Karpas-422 (cell line): ENCODE results near the gene RRAS. TPM values are rescaled to one million over a fixed set of nuclear protein-coding genes. Genes with fewer than 3 reads are reported as not detected.
A peak's percentile ranks its signal among the peaks of the same experiment; 100 is the strongest.

ENCODE experiments used
- DNase-seq: peaks from one replicate; pipeline ENCODE4 v3.0.0-alpha.2; 2015
- H2AFZ ChIP-seq: fragments of 200-600 bp; sonication (generic); 2 replicates; pipeline ENCODE4 v1.6.1; 2014; ENCODE audit warnings: antibody characterized with exemption, low read length, mixed read lengths
- H3K27ac ChIP-seq: fragments of 200-600 bp; sonication (generic); 2 replicates; pipeline ENCODE4 v1.5.1; 2014; ENCODE audit warnings: mild to moderate bottlenecking, low read length, moderate library complexity
- H3K27me3 ChIP-seq: fragments of 200-600 bp; sonication (generic); 2 replicates; pipeline ENCODE4 v1.6.1; 2014; ENCODE audit warnings: low read length, mixed read lengths
- H3K36me3 ChIP-seq: fragments of 200-600 bp; sonication (generic); 2 replicates; pipeline ENCODE4 v1.6.1; 2014; ENCODE audit warnings: low read length, mixed read lengths; ENCODE audit not compliant: insufficient read depth
- H3K4me1 ChIP-seq: fragments of 200-600 bp; sonication (generic); 2 replicates; pipeline ENCODE4 v1.6.1; 2014; ENCODE audit warnings: mild to moderate bottlenecking, low read length, mixed read lengths
- H3K4me2 ChIP-seq: fragments of 200-600 bp; sonication (generic); 2 replicates; pipeline ENCODE4 v1.6.1; 2014; ENCODE audit warnings: low read length, low read depth, mild to moderate bottlenecking; ENCODE audit not compliant: poor library complexity, severe bottlenecking
- H3K4me3 ChIP-seq: fragments of 200-600 bp; sonication (generic); 2 replicates; pipeline ENCODE4 v1.5.1; 2014; ENCODE audit warnings: mild to moderate bottlenecking, antibody characterized with exemption, low read length, mixed read lengths
- H3K79me2 ChIP-seq: fragments of 200-600 bp; sonication (generic); 2 replicates; pipeline ENCODE4 v1.6.1; 2014; ENCODE audit warnings: mild to moderate bottlenecking, low read length, mixed read lengths
- H3K9ac ChIP-seq: fragments of 200-600 bp; sonication (generic); 2 replicates; pipeline ENCODE4 v1.6.0; 2014; ENCODE audit warnings: low read length
- H3K9me2 ChIP-seq: fragments of 200-600 bp; sonication (generic), shearing (Covaris generic); replicated peaks from 2 replicates; pipeline ENCODE4 v1.6.0; 2014; ENCODE audit warnings: mild to moderate bottlenecking, low read length, moderate library complexity; ENCODE audit not compliant: insufficient read depth
- H3K9me3 ChIP-seq: fragments of 300-700, 200-600 bp; sonication (generic); 2 replicates; pipeline ENCODE4 v1.6.1; 2014; ENCODE audit warnings: low read length, mixed read lengths
- H4K20me1 ChIP-seq: fragments of 200-600 bp; sonication (generic); 2 replicates; pipeline ENCODE4 v1.6.1; 2014; ENCODE audit warnings: mild to moderate bottlenecking, antibody characterized with exemption, low read length, low read depth; ENCODE audit not compliant: insufficient read depth
- total RNA-seq: library from RNA; depleted of rRNA; stranded (reverse); fragments of >200 nt; shearing (Covaris generic); gene quantifications from 2 replicates; pipeline ENCODE4 v1.2.3, GENCODE V29; 2014; ENCODE audit warnings: low replicate concordance

Gene RRAS
- total RNA-seq, 1 experiment from 2014 or later: 0.22 TPM

- no peak overlapping the region for H2AFZ ChIP-seq
- no peaks in the 10 kb centered on the region for H3K9me2 ChIP-seq
- peaks cover 11% of the 10 kb centered on the region for H3K4me1 ChIP-seq
- DNase-seq: no peak
- no peak overlapping the region for H3K4me2 ChIP-seq
- H3K4me3 ChIP-seq: no peak overlapping the region
- H3K27ac ChIP-seq: no peak overlapping the region
- no peaks in the 10 kb centered on the region for H3K27me3 ChIP-seq
- H3K36me3 ChIP-seq: peaks cover 46% of the 10 kb centered on the region
- peaks cover 45% of the 10 kb centered on the region for H4K20me1 ChIP-seq
- peaks cover 22% of the 10 kb centered on the region for H3K79me2 ChIP-seq
- no peak overlapping the region for H3K9ac ChIP-seq
- no peaks in the 10 kb centered on the region for H3K9me3 ChIP-seq
Measured at GRCh38 chr19:49684983-49685553, 45.1 kb upstream of the RRAS start.

GRCh38 chr19:49684251-49684982 is 44.5 kb upstream of the RRAS start:
- H3K79me2 ChIP-seq: peaks cover 28% of the 10 kb centered on the region
- peak; percentile 87 for DNase-seq
- peaks cover 46% of the 10 kb centered on the region for H3K36me3 ChIP-seq

DNA sequence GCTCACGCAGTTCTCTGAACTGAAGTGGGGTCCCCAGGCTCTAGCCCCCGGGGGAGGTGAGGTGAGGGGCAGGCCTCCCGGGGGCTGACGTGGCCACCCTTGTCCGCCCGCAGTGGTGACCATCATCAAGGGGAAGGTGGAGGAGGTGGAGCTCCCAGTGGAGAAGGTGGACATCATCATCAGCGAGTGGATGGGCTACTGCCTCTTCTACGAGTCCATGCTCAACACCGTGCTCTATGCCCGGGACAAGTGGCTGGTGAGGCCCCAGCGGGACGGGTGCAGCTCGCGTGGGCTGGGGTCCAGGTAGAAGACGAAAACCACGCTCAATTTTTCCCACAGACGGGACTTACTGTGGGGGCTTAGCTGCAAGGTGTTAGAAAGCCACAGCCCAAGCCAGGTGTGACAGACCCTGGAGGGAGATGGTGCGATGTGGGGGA is 43.9 kb upstream of the RRAS start:
- Histone ChIP-seq H3K4me1 (peaks cover 23% of the 10 kb centered on the region), H3K36me3 (peaks cover 46% of the 10 kb centered on the region)

More at GRCh38 chr19:49684251-49684982, 44.5 kb upstream of the RRAS start:
- H3K27ac ChIP-seq: no peak overlapping the region
- H2AFZ ChIP-seq: no peak overlapping the region
- no peak overlapping the region for H3K4me2 ChIP-seq
- H3K4me3 ChIP-seq: no peak overlapping the region
- H3K9ac ChIP-seq: no peak overlapping the region
- no peaks in the 10 kb centered on the region for H3K9me3 ChIP-seq
- no peaks in the 10 kb centered on the region for H3K9me2 ChIP-seq
- H4K20me1 ChIP-seq: peaks cover 52% of the 10 kb centered on the region
- no peaks in the 10 kb centered on the region for H3K27me3 ChIP-seq
- H3K4me1 ChIP-seq: peaks cover 17% of the 10 kb centered on the region

GRCh38 chr19:49682274-49682673 is 42.3 kb upstream of the RRAS start:
- Histone ChIP-seq H3K9me2 (no peaks in the 10 kb centered on the region), H3K4me1 (peaks cover 29% of the 10 kb centered on the region), H4K20me1 (peaks cover 64% of the 10 kb centered on the region), H3K9ac (no peak overlapping the region), H3K4me2 (no peak overlapping the region), H2AFZ (no peak overlapping the region), H3K9me3 (no peaks in the 10 kb centered on the region), H3K27ac (no peak overlapping the region), H3K79me2 (peaks cover 50% of the 10 kb centered on the region), H3K36me3 (peaks cover 46% of the 10 kb centered on the region), H3K4me3 (no peak overlapping the region), H3K27me3 (no peaks in the 10 kb centered on the region)
- DNase-seq: peak; percentile 39

More for the DNA sequence above, 43.9 kb upstream of the RRAS start:
- no peak overlapping the region for H3K4me3 ChIP-seq
- no peak overlapping the region for H2AFZ ChIP-seq
- no peaks in the 10 kb centered on the region for H3K9me2 ChIP-seq
- H4K20me1 ChIP-seq: peaks cover 57% of the 10 kb centered on the region
- H3K9me3 ChIP-seq: no peaks in the 10 kb centered on the region
- no peak for DNase-seq
- H3K27ac ChIP-seq: no peak overlapping the region
- H3K27me3 ChIP-seq: no peaks in the 10 kb centered on the region
- no peak overlapping the region for H3K4me2 ChIP-seq
- H3K9ac ChIP-seq: no peak overlapping the region
- peaks cover 34% of the 10 kb centered on the region for H3K79me2 ChIP-seq

GRCh38 chr19:49681830-49682229 is 41.9 kb upstream of the RRAS start:
- Histone ChIP-seq H3K27ac (no peak overlapping the region), H3K27me3 (no peaks in the 10 kb centered on the region), H3K9me2 (no peaks in the 10 kb centered on the region), H3K79me2 (peaks cover 52% of the 10 kb centered on the region), H3K9ac (no peak overlapping the region), H3K4me1 (peaks cover 29% of the 10 kb centered on the region), H3K4me2 (no peak overlapping the region), H4K20me1 (peaks cover 64% of the 10 kb centered on the region), H2AFZ (no peak overlapping the region), H3K4me3 (no peak overlapping the region), H3K36me3 (peaks cover 46% of the 10 kb centered on the region), H3K9me3 (no peaks in the 10 kb centered on the region)
- DNase-seq: no peak

DNA sequence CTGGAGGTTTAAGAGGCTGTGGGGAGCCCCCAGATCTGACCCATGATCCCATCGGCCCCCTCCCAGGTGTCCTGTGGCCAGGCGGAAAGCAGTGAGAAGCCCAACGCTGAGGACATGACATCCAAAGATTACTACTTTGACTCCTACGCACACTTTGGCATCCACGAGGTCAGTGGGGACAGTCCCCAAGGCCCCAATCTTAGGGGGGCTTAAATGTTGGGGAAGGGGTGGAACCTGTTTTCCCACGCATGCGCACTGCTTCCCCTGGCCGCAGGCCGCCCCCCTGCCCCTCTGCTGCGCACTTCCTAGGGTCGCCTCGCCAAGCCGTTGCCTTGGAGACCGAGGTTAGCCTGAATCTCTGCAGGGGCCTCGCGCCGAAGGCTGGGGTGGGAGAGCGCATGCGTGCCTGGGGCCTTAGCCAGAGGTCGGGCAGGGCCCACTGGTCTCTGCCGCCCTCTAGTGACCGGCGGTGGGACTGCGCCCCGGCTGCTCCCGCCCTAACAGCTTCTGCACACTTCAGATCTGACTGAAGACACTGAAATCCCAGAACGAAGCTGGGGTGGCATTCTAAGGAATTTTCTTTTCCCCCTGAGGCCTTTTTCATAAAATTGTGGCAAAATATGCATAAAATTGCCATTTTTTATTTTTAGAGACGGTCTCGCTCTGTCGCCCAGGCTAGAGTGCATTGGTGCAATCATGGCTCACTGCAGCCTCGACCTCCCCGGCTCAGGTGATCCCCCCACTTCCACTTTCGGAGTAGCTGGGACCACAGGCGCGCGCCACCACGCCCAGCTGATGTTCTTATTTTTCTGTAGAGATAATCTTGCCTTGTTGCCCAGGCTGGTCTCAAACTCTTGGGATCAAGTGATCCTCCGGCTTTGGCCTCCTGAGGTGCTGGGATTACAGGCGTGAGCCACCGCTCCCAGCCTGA is 40.7 kb upstream of the RRAS start:
- Histone ChIP-seq H3K27ac (peak overlapping the region; percentile 32), H3K4me1 (peaks cover 33% of the 10 kb centered on the region), H3K9ac (peak overlapping the region; percentile 58), H3K79me2 (peaks cover 52% of the 10 kb centered on the region), H3K9me3 (no peaks in the 10 kb centered on the region), H2AFZ (no peak overlapping the region), H3K36me3 (peaks cover 40% of the 10 kb centered on the region), H3K9me2 (no peaks in the 10 kb centered on the region), H3K4me3 (peak overlapping the region; percentile 92), H3K27me3 (no peaks in the 10 kb centered on the region), H3K4me2 (peak overlapping the region; percentile 76), H4K20me1 (peaks cover 58% of the 10 kb centered on the region)
- peak; percentile 99 for DNase-seq

GRCh38 chr19:49679771-49680413 is 39.9 kb upstream of the RRAS start:
- Histone ChIP-seq H3K9ac (peak overlapping the region; percentile 58), H4K20me1 (peaks cover 50% of the 10 kb centered on the region), H3K4me1 (peaks cover 36% of the 10 kb centered on the region), H3K36me3 (peaks cover 32% of the 10 kb centered on the region), H3K27me3 (no peaks in the 10 kb centered on the region), H3K9me3 (no peaks in the 10 kb centered on the region), H3K27ac (peak overlapping the region; percentile 32), H3K4me2 (peak overlapping the region; percentile 76), H3K4me3 (peak overlapping the region; percentile 92), H2AFZ (no peak overlapping the region), H3K79me2 (peaks cover 52% of the 10 kb centered on the region), H3K9me2 (no peaks in the 10 kb centered on the region)
- peak; percentile 56 for DNase-seq
